CD4-positive, alpha-beta T cell treated with Interleukin-10 for 1 hour (primary cell): ENCODE measurements around the gene KCNQ1.

Source experiments
- DNase-seq: peaks from one replicate; pipeline ENCODE4 v3.0.0-alpha.2; 2020

Gene KCNQ1

DNA sequence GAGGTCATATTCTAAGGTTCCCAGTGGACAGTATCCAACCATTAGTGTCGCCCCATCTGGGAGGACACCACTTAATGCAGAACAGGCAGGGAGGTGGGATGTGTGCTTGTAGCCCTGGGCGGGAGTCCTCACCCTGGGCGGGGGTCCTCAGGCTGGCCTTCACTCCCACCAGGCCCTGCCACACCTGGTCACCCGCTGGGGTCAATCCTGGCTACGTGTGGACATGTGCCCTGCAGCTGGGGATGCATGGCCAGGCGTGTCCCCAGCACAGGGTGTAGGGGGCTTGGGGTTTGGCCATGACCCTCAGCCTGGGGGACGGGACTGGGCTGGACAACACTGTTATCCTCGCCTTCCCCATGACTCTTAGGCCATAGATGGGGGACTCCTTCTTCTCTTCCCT, 19.3 kb upstream of the KCNQ1 start:
- no peak for DNase-seq

DNA sequence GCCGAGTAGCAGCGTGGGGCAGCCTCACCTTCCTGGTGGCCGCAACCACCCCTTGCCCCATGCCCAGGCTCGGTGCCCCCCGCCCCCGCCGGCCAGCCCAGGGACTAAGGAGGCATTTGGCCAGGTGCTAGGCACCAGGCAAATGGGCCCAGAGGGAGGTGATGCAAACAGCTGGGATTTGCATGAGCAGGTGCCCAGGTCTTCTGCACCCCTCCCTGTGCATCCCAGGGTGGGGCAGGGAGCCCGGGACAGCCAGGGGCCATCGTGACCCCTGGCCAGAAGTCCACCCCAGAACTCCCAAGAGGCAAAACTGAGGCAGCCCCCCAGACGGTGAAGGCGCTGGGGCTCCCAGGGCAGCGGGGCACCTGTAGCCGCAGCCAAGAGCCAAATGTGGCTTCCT, 18.6 kb upstream of the KCNQ1 start:
- no peak for DNase-seq

DNA sequence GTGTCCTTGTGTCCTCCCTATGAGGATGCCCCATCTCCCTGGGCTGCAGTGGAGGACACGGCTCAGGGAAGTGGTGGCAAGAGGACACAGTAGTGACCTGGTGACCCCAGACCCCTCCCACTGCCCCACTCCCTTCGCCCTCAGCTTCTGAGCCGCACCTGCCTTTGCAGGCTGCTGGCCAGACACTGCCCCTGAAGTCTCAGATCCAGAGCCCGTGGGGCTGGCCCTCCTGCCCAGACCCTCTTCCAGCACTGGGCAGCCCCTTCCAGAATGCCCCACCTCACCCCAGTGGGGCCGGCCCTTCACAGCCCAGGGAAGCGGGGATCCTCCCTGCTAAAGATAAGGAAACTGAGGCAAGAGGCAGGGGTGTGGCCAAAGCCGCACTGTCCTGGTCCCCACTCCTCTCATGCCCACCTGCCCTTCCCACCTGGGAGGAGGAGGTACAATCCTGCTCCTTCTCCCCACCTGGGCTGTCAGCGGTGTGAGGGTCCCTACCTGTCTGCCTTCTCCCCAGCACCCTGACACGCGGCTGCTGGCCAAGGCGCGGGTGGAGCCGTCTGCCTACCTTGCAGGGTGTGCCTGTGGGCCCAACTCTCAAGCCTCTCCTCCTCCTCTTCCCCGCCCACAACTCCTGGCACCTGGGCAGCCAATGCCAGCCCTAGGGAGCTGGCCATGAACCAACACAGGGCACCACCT, 17.8 kb upstream of the KCNQ1 start:
- no peak for DNase-seq

DNA sequence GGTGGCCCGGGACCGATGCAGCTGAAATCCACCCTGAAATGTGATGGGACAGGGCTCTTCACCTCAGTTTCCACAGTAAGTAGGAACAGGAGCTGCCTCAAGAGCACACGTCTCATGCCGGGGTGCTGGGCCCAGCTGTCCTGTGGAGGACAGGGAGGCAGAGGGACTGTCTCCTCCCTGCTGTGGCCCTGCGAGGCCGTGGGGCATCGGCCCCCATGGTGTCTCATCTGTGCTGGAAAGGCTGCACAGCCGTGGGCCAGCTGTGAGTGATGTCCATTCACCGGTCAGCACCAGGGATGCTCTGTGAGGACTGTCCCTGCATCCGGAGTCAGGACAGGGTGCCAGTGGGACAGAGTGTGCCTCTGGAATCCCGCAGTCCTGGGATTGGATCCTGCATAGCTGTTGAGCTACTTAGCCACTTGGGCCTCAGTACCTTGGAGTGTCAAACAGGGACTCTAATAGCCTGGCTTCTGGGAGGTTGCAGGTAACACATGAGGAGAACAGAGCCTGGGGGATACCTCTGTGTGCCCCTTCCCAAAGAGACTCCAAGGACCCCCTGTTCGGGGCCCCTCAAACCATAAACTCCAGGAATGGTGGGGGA, 17.0 kb upstream of the KCNQ1 start:
- no peak for DNase-seq

DNA sequence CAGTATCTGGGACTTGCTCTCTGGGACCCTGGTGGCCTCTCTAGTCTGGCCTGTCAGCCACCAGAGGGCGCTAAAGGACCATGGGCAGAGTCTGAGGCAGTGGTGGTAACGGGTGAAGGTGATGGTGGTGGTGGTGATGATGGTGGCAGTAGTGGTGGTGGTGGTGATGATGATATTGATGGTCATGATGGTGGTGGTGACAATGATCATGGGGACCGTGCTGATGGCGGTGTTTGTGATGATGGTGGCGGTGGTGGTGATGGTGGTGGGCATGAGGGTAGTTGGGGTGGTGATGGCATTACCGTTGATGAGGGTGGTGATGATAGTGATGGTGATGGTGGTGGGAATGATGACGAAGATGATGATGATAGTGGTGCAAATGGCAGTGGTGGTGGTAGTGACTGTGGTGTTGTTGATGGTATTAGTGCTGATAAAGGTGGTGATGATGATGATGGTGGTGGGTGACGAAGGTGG, 16.4 kb upstream of the KCNQ1 start:
- peak; percentile 88 for DNase-seq

DNA sequence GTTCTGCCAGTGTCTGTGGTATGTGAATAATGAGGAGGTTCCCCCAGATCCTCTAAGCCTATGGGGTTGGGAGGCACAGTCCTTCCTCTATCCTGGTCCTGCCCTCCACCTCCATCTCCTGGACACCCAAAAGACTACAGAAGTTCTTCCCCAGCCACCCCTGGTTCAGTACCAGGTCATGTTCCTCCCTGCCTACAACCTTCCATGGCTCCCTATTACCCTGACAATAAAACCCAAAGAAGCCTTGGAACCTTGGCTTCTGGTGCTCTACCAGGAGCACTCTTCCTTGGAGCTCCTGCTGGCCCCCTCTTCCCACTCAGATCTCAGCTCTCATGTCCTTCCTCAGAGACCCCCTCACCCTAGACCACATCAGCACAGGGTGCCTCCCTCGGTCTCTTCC, 13.4 kb upstream of the KCNQ1 start:
- DNase-seq, result no peak

DNA sequence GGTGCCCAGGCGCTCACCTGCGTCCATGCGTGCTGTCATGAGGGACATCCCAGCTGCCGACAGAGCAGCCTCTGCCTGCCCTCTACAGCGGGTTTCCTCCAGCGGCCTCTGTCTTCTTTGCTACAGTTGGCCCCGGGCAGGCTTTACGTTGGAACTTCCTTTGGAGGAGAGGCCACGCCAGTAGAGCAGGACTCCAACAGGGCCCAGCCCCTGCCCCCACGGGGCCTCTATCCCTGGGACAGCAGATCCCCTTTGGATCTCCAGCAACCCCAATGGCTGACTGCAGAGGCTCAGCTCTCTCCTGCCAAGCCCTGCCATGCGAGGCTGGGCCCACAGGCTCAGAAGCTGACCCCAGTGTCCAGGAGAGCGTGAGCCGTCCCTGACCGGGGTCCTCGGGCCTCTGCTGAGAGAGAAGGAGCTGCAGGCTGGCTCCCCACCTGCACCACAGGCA, 12.6 kb upstream of the KCNQ1 start:
- no peak for DNase-seq

DNA sequence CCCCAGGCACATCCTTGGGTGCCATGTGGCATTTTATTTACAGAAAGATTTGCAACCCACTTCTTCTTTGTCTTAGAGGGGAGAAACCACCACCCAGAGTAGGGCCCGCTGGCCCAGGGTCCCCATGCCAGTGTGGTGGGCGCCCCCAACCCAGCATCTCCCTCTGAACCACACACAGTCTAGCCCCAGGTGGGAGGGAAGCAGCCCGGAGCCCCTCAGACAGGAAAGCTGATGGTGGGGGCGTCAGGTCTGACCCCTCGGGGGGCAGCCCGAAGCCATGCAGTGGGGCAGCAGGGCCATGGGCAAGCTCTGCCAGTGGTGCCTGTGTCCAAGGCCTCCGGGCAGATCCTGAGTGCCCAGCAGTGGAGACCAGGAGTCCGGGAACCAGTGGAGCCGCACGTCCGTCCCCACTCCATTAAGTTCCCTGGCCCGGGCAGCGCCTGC, 12.2 kb upstream of the KCNQ1 start:
- DNase-seq, result no peak

DNA sequence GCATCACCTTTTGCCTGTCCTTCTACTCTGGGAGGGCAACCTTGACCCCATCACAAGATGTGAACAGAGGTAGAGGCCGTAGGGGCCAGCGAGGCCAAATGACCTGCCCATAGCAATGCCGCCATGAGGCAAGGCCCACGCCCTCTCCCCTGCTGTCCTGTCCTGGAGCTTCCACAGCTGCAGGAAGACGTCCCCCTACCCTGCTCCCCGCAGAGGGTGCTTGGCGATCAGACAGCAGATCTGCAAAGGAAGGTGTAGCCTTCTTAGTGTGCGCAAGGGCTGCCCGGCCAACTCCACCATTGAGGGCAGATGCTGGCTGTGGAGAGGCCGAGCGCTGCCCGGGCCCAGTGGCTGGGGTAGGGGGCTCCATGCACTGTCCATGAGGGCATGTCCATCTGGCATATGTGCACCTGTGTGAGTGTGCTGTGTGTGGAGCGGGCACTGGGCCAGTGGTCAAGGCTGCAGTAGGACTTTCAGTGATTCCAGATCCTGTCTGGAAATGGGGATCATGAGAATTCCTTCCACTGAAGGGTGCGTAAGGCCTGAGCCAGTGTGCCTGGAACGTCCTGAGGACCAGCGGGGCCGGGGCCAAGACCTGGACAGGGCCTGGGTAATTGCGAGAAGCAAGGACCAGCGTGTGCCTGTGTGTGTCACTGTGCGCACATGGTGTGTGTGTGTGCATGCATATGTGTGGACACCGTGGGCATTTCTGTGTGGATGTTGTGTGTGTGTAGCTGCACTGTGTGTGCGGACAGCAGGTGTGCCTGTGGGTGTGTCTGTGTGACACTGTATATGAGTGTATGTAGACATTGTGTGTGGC, 11.5 kb upstream of the KCNQ1 start:
- no peak for DNase-seq

DNA sequence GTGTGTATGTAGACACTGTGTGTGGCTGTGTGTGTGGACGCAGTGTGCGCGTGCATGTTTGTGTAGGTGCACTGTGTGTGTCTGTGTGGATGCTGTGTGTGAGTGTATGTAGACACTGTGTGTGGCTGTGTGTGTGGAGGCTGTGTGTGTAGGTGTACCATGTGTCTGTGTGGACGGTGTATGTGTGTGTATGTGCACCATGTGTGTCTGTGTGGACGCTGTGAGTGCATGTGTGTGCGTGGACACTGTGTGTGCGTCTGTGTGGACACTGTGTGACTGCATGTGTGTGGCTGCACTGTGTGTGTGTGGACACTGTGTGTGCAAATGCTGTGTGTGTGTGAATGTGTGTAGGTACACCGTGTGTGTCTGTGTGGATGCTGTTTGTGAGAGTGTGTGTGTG, 10.8 kb upstream of the KCNQ1 start:
- DNase-seq, result no peak

DNA sequence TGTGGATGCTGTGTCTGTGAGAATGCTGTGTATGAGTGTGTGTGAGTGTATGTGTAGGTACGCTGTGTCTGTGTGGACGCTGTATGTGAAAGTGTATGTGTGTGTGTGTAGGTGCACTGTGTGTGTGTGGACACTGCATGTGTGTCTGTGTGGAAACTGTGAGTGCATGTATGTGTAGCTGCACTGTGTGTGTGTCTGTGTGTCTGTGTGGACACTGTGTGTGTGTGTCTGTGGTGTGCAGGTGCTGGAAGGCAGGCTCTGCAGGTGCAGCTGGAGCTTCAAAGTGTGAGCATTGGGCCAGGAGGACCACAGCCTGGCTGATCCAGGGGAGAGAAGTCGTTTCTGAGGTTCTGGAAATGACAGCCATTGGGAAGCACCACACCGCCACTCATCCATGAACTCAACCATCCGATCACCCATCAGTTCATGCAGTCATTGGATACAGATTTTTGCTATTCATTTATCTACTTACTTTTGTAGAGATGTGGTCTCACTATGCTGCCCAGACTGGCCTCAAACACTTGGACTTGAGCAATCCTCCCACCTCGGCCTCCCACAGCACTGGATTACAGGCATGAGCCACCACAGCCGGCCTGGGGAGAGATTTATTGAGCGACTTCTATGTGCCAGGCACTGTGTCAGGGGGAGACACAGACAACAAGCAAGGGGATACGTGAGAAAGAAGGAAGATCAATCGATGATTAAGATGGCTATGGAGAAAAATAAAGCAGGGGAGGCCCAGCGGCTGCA, 10.1 kb upstream of the KCNQ1 start:
- DNase-seq, result no peak

DNA sequence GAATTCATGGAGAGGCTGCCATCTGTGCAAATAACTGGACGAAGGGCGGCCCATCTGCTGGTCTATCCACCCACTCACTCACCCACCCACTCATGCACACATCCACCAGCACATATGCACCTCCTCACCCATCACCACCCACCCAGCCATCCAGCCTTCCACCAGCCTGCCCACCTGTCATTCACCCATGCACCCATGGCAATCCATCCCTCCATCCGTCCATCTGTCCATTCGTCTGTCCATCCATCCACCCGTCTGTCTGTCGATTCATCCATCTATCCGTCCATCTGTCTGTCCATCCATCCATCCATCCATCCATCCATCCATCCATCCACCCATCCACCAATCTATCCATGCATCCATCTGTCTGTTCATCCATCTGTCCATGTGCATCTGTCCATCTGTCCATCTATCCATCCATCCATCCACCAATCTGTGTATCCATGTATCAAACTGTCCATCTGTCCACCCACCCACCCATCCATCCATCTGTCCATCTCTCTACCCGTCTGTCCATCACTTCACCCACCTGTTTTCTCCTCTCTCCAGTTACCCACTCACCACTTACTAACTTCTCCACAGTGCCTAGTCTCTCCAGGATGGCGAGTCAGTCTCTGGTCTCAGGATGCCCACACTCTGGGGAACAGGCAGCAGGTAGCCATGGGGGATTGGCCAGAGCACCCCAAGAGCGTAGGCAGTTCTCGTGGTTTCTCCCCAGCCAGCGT, 9.4 kb upstream of the KCNQ1 start:
- no peak for DNase-seq

DNA sequence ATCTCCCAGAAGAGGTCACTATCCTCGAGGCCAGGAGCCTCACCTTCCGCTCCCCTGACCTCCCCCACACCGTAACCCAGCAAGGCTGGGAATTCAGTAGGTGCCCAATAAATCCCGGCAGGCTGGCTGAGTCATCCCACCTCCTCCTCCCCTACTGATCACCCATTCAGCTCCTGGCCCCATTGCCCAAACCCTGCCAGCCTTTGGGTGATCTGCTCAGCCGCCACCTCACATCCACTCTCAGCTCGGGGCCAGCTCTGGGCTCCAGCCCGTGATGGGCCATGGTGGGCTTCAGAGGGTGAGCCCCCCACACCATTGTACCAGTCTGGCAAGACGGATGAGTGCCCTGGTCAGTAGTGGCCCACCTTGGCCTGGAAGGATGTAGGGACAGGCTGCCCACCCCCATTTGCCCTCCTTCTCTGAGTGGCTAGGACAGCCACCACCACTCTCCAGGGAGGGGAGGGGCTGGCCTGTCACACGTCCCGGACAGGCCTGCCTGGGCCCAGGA, 8.7 kb upstream of the KCNQ1 start:
- DNase-seq, result no peak

DNA sequence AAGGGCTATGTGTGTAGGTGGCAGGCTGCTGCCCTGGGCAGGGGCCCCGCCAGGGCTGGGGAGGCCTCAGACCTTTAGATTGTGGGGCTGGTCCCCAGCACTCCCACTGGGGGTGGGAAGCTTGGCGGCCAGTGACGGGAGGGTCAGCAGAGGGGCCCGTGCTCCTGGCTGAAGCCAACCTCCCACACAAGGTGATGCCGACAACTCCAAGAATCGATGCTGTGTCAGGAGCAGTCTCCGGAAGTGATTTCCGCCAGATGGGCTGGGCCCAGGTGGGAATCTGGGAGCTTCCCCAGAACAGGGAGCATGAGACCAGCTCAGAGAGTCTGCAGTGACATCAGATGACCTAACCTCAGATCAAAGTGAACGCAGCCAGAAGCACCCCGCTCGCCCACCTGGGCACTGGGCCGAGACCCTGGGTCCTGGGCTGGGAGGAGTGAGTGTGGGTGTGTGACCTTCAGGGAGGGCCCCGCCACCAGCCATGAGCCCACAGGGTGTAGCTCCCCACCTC, 8.2 kb upstream of the KCNQ1 start:
- no peak for DNase-seq

DNA sequence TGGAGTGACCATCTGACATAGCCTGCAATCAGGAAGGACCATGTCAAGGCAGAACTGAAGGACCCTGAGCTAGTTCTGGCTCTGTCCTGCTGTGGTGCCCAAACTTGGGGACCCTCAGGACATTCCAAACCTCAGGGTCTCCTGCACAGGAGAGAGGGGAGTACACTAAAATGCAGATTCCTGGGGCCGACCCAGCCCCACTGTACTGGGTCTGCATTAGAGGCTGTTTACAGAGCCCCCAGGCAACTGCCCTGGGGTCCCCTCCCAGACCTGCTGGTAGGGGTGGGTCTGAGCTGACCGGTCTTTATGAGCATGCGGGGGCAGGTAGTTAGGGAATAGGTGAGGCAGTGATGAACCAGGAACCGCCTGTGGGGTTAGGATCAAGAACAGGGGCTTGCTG, 7.3 kb upstream of the KCNQ1 start:
- DNase-seq, result no peak

DNA sequence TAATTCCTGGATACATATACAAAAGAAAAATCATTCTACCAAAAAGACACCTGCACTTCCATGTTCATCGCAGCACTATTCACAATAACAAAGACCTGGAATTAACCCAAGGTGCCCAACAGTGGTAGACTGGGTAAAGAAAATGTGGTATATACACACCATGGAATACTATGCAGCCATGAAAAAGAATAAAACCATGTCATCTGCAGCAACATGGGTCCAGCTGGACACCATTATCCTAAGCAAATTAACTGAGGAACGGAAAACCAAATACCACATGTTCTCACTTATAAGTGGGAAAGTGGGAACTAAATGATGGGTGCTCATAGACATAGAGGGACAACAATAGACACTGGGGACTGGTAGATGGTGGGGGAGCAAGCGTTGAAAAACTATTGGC, 5.0 kb upstream of the KCNQ1 start:
- DNase-seq, result no peak

DNA sequence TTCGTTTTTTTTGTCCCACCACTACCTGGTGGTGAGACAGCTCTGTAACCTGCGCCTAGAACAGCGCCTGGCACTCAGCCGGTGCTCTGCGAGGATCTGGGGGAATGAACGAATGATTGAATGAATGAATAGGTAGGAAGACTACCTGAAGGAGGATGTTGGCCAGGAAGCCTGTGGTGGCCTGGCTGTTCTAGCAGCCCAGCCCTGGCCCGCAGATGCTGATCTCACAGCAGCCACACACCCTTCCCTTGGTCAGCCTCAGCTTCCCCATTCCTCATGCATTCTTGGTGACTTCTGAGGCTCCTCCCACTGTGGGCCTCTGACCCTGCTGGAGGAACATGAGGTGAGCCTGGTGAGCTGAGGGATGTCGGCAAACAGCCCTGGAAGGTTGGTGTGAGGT, 4.2 kb upstream of the KCNQ1 start:
- no peak for DNase-seq

DNA sequence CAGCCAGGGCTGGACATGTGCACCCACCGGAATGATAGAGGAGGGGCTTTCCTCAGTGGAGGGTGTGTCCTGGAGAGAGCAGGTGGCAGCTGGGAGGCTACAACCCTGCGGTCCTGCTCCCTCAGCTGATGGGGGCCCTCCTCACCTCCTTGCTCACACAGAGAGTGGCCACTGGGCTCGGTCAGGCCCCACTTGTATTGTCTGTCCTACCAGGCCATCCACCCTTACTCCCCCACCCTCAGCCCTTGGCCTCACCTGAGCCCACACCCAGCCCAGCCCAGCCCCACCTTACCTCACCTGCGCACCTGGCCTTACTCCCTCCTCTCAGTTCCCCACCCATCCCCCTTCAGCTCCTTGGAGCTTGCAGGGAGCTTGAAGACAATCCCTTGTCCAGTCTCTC, 3.6 kb upstream of the KCNQ1 start:
- DNase-seq, result no peak

DNA sequence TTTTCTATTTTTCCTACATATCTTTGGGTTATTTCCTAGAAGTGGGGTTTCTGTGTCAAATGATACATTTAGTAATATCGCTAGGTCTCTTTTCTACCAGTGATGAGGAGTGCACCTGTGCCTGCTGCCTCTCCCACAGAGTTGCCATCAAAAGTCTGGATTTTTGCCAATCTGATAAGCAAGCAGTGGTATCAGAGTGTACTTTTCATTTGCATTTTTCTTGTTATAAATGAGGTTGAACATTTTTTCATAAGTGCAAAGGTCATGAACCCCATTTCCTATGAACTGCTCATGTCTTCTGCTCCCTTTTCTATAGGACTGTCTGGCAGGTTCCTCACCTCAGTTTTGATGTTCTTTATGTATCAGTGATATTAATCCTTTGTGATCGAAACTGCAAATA, 2.2 kb upstream of the KCNQ1 start:
- peak; percentile 73 for DNase-seq

DNA sequence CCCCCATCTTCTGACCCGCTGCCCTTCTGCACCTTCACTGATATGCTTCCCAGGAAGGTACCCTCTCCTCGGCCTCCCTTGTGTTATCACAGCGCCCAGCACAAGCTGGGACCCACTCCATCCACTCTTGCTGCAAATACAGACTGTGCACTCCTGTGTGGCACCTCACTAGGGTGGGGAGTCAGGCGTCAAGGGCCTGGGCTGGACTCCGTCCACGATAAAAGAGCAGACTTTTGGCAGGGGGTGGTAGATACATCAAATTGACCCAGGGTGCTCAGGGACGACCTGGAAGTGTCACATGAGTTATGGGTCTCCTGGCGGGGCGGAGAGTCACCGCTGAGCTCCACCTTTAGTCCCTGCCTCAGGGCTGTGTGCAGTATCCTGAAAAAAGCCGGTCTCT, 1.4 kb upstream of the KCNQ1 start:
- no peak for DNase-seq

DNA sequence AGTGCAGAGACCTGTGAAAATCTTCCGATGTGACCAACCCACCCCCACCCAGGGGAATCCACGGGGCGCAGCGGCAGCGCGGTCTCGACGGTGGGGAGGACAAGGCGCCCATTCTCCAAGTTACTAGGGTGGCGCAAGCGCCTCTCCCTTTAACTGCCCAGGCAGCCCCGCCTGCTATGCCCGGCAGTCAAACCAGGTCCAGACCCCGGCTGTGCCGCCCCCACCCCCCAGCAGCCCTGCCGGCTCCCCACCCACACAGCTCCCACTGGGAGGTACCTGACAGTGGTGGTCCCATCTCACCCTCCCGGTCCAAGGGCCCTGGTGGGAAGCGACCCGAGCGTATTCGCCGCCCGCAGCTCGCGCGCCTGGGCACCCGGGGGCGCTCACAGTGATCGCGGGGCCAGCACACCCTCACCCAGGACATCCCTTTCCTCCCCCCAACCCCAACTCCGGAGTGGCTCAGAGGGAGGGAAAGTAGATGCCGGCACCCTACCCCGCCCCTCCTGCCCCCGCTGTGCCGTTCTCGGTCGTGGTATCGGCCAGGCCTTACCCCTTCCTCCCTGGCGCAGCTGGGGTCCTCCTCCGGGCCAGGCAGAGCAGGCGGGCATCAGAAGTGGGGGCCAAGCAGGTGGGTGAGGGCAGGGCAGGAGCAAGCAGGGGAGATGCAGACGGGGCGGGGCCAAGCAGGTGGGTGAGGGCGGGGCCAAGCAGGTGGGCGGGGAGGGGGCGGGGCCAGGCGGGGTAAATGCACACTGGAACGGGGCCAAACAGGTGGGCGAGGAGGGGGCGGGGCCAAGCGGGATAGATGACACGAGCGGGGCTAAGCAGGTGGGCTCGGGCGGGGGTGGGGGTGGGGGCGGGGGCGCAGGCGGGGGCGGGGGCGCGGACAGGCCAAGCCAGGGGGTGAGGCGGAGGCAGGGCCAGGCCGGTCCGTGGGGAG, 657 bp upstream of the KCNQ1 start, which contains the start of gene TRPM5:
TSS of gene TRPM5 (minus strand) at position 634 of the 940 bp plus-strand sequence. CDS start 21,478 bp downstream, outside the sequence.
- DNase-seq, result peak; percentile 76
